ENCODE measurements around the gene ATP6V1B1. TPM values are rescaled to one million over a fixed set of nuclear protein-coding genes. Genes with fewer than 3 reads are reported as not detected.

The ATP6V1B1 gene
- total RNA-seq, 1 experiment from 2014 or later = 6.5 TPM

DNA sequence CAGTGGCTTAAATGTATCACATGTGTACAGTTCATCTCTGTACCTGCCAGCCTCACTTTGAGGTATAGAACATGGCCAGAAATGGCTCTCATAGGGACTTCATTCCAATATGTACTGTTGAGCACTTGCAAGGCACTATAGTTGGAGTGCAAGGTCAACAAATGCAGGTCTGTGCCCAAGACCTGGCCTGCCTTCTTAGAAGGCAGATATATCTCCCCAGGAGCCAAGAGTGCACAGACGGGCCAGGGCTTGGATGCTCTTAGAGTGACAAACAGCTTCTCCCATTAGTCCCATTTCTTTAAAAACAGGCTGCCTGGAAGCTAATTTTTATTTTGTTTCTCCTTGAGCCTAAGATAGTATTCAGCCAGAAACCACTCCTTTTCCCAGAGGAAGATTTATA lies 51.7 kb downstream of the ATP6V1B1 start:
- TF ChIP-seq EZH2 (IDR thresholded peaks at IDR 0.05; ENCODE audit: borderline replicate concordance, low read depth, low read length, poor library complexity, severe bottlenecking) = no peak
- TF ChIP-seq, protein P1, sequence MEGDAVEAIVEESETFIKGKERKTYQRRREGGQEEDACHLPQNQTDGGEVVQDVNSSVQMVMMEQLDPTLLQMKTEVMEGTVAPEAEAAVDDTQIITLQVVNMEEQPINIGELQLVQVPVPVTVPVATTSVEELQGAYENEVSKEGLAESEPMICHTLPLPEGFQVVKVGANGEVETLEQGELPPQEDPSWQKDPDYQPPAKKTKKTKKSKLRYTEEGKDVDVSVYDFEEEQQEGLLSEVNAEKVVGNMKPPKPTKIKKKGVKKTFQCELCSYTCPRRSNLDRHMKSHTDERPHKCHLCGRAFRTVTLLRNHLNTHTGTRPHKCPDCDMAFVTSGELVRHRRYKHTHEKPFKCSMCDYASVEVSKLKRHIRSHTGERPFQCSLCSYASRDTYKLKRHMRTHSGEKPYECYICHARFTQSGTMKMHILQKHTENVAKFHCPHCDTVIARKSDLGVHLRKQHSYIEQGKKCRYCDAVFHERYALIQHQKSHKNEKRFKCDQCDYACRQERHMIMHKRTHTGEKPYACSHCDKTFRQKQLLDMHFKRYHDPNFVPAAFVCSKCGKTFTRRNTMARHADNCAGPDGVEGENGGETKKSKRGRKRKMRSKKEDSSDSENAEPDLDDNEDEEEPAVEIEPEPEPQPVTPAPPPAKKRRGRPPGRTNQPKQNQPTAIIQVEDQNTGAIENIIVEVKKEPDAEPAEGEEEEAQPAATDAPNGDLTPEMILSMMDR (conservative IDR thresholded peaks at IDR 0.05; ENCODE audit: low read depth, low read length) = no peak
- POLR2A ChIA-PET (ENCODE audit: low non-redundant PET) = no interaction called here
- no peak overlapping the region for H3K27ac ChIP-seq (ENCODE audit: low read depth, low read length, poor library complexity, severe bottlenecking)
- H3K27me3 ChIP-seq (replicated peaks; ENCODE audit: insufficient read depth, low read depth, low read length, poor library complexity) = no peaks in the 10 kb centered on the region
- CTCF ChIA-PET = no interaction called here
- no peaks in the 10 kb centered on the region for H3K4me1 ChIP-seq (ENCODE audit: insufficient read depth, low read length, poor library complexity, severe bottlenecking)
- no peak for DNase-seq (ENCODE audit: low spot score)
- TSS peak; percentile 31 for BruUV-seq (replicated peaks)
- intact Hi-C loops (cut with micrococcal nuclease; ENCODE audit: unreplicated experiment) = no loop called here
- no peak overlapping the region for H3K4me3 ChIP-seq (ENCODE audit: low read depth, low read length, poor library complexity, severe bottlenecking)
- peaks cover 21% of the 10 kb centered on the region for H3K36me3 ChIP-seq (ENCODE audit: insufficient read depth, low read length, poor library complexity, severe bottlenecking)
- no peaks in the 10 kb centered on the region for H3K9me3 ChIP-seq (ENCODE audit: low read depth, low read length, poor library complexity, severe bottlenecking)

DNA sequence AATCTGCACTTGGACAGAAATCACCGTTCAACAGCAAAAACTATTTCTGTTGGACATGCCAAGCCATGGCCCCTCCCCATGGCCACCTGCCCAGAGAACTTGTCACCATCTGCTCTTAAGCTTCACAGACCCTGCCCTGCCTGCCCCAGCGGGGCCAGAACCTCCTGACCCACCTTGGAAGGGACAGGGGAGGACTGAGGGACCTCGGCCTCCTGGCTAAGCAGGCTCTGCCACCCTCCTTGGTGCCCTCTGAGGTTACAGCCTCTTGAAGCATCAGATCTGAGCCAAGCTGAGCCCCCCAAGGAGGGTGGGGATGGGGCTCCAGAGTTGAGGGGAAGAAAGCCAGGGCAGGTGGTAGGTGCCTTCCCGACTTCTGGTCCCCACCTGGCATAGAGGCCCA lies 52.5 kb downstream of the ATP6V1B1 start:
- Histone ChIP-seq H3K36me3 (ENCODE audit: insufficient read depth, low read length, poor library complexity, severe bottlenecking) (peaks cover 21% of the 10 kb centered on the region), H3K27me3 (replicated peaks; ENCODE audit: insufficient read depth, low read depth, low read length, poor library complexity) (no peaks in the 10 kb centered on the region), H3K9me3 (ENCODE audit: low read depth, low read length, poor library complexity, severe bottlenecking) (no peaks in the 10 kb centered on the region), H3K4me1 (ENCODE audit: insufficient read depth, low read length, poor library complexity, severe bottlenecking) (peaks cover under 1% of the 10 kb centered on the region), H3K4me3 (ENCODE audit: low read depth, low read length, poor library complexity, severe bottlenecking) (no peak overlapping the region), H3K27ac (ENCODE audit: low read depth, low read length, poor library complexity, severe bottlenecking) (no peak overlapping the region)
- no TSS peak for BruUV-seq (replicated peaks)
- TF ChIP-seq, protein P1 (conservative IDR thresholded peaks at IDR 0.05; ENCODE audit: low read depth, low read length) = no peak
- no peak for DNase-seq (ENCODE audit: low spot score)
- ChIA-PET CTCF (no interaction called here), POLR2A (ENCODE audit: low non-redundant PET) (no interaction called here)
- intact Hi-C loops (cut with micrococcal nuclease; ENCODE audit: unreplicated experiment) = no loop called here

DNA sequence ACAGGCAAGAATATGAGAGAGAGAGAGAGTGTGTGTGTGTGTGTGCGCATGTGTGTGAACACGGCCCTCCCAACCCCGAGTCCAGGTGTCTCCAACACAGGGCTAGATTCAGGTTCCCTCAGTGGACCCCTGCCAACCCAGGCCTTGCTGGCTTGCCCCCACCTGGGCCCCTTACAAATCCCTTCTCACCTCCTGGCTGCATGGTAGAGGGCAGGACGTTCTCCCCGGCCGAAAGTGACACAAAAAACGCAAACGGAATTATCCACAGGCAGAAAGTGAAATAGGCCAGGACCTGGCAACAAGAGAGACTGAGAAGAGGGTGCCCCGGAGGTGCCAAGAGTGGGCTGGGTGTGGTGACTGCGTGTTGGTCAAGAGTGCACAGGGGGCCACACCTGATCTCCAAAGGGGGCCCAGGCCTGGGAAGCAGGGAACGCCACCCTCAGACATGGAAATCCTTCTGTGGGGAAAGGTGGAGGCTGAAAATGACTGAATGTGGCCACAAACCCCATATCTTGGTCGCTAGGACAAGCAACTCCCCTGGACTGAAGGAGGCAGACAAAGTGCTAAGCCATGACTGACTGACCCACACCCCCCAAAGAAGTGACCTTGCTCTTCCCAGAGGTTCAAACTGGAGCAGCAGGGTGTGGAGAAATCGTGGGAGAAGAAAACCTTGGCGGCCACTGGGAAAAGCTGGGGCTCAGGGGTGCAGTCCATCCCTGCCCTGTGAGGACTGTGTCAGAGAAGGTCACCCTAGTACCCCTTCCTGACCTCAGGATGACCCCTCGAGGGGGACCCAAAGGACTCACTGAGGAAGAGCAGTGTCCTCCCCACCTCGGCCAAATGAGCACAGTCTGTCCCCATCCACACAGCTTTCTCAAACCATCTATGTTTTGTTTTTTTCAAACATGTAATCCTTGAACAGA lies 53.3 kb downstream of the ATP6V1B1 start:
- Histone ChIP-seq H3K36me3 (ENCODE audit: insufficient read depth, low read length, poor library complexity, severe bottlenecking) (peaks cover 21% of the 10 kb centered on the region), H3K27me3 (replicated peaks; ENCODE audit: insufficient read depth, low read depth, low read length, poor library complexity) (no peaks in the 10 kb centered on the region), H3K4me1 (ENCODE audit: insufficient read depth, low read length, poor library complexity, severe bottlenecking) (peaks cover 6% of the 10 kb centered on the region), H3K4me3 (ENCODE audit: low read depth, low read length, poor library complexity, severe bottlenecking) (no peak overlapping the region), H3K27ac (ENCODE audit: low read depth, low read length, poor library complexity, severe bottlenecking) (no peak overlapping the region), H3K9me3 (ENCODE audit: low read depth, low read length, poor library complexity, severe bottlenecking) (no peaks in the 10 kb centered on the region)
- POLR2A ChIA-PET (ENCODE audit: low non-redundant PET) = no interaction called here
- TF ChIP-seq EZH2 (IDR thresholded peaks at IDR 0.05; ENCODE audit: borderline replicate concordance, low read depth, low read length, poor library complexity, severe bottlenecking) = no peak
- TF ChIP-seq, protein P1 (conservative IDR thresholded peaks at IDR 0.05; ENCODE audit: low read depth, low read length) = no peak
- no peak for DNase-seq (ENCODE audit: low spot score)
- BruUV-seq (replicated peaks) = no TSS peak
- CTCF ChIA-PET = no interaction called here
- intact Hi-C loops (cut with micrococcal nuclease; ENCODE audit: unreplicated experiment) = no loop called here

All from A673 (cell line).